HCT116 (cell line): ENCODE data around the gene FN3K. TPM values are rescaled to one million over a fixed set of nuclear protein-coding genes. Genes with fewer than 3 reads are reported as not detected.

Source experiments
- ATAC-seq: fragments of 200-7000 bp; cut with Tn5 transposase; 2 replicates; pipeline ENCODE4 v1.9.1; 2020; ENCODE audit warnings: mild to moderate bottlenecking, moderate library complexity
- Bru-seq: library from RNA; stranded (reverse); fragments of 400-500 nt; gene quantifications from one replicate; lab custom pipeline; 2021; lab: Mats Ljungman, UMichigan
- BruChase-seq, 2 experiments: library from RNA; stranded (reverse); fragments of 400-500 nt; gene quantifications; one replicate each; lab custom pipeline; 2021; lab: Mats Ljungman, UMichigan
- BruUV-seq: library from RNA; stranded (reverse); fragments of 400-500 nt; replicated peaks from 2 replicates; lab custom pipeline; 2021; lab: Mats Ljungman, UMichigan
- CTCF ChIA-PET: fragments of 300-600 bp; sonication (Branson Sonifier 250); formaldehyde crosslinking; loops from one replicate; lab custom pipeline; 2021; ENCODE audit warnings: antibody characterized with exemption; lab: Charles Lee
- POLR2A ChIA-PET: fragments of 300-600, 350-600 bp; sonication (Branson Sonifier 250); formaldehyde crosslinking; loops from one replicate; lab custom pipeline; 2021; ENCODE audit warnings: antibody characterized with exemption; lab: Charles Lee
- RAD21 ChIA-PET, 2 experiments: fragments of 300-600 bp; sonication (Branson Sonifier 250); formaldehyde crosslinking; loops; one replicate each; lab custom pipeline; 2023; ENCODE audit warnings: low total read pairs in 2 of 2; ENCODE audit not compliant: uncharacterized antibody in 2 of 2, unreplicated experiment in 2 of 2, low non-redundant PET in 1 of 2; lab: Charles Lee
- DNase-seq: peaks from one replicate; pipeline ENCODE4 v3.0.0-alpha.2; 2010; ENCODE audit warnings: low read depth, low spot score
- H2AFZ ChIP-seq: fragments of 200-600 bp; shearing (Covaris generic), sonication (generic); 2 replicates; pipeline ENCODE4 v1.6.1; 2017; ENCODE audit warnings: low read depth, mixed run types, mixed read lengths, antibody characterized with exemption, low read length; ENCODE audit not compliant: poor library complexity, severe bottlenecking
- H3K27ac ChIP-seq: 2 replicates; pipeline ENCODE4 v1.5.1; 2012; ENCODE audit warnings: low read depth, low read length
- H3K27me3 ChIP-seq: fragments of 200-600 bp; sonication (generic); 2 replicates; pipeline ENCODE4 v1.6.1; 2016; ENCODE audit warnings: mixed run types, low read length, mixed read lengths; ENCODE audit not compliant: insufficient read depth
- H3K36me3 ChIP-seq, 2 experiments: fragments of 200-500 bp in 1 of 2; fragments of 200-600 bp in 1 of 2; sonication (Bioruptor generic) in 1 of 2; sonication (generic) in 1 of 2; 2 replicates each; pipeline versions ENCODE4 v1.5.1 to v1.6.1; 2014 to 2016; ENCODE audit warnings: low read length in 2 of 2, inconsistent platforms in 1 of 2, mixed read lengths in 1 of 2, mixed run types in 1 of 2; ENCODE audit not compliant: insufficient read depth in 2 of 2, control insufficient read depth in 1 of 2
- H3K4me1 ChIP-seq, 2 experiments: fragments of 200-600 bp in 1 of 2; sonication (generic) in 1 of 2; 2 replicates each; pipeline versions ENCODE4 v1.5.1 to v1.6.1; 2012 to 2017; ENCODE audit warnings: low read length in 2 of 2, inconsistent platforms in 1 of 2, mild to moderate bottlenecking in 1 of 2, mixed read lengths in 1 of 2, mixed run types in 1 of 2, moderate library complexity in 1 of 2; ENCODE audit not compliant: insufficient read depth in 2 of 2, control insufficient read depth in 1 of 2
- H3K4me2 ChIP-seq: fragments of 200-600 bp; sonication (generic); 2 replicates; pipeline ENCODE4 v1.6.1; 2017; ENCODE audit warnings: mixed run types, low read length, mixed read lengths
- H3K4me3 ChIP-seq, 2 experiments: fragments of 200-600 bp in 1 of 2; sonication (generic) in 1 of 2; replicated peaks in 1 of 2; 2 replicates each; pipeline ENCODE4 v1.5.1; 2011 to 2016; ENCODE audit warnings: low read length in 2 of 2, control low read depth in 1 of 2, low read depth in 1 of 2, mild to moderate bottlenecking in 1 of 2, mixed read lengths in 1 of 2, mixed run types in 1 of 2
- H3K79me2 ChIP-seq: fragments of 200-600 bp; sonication (generic); 2 replicates; pipeline ENCODE4 v1.6.1; 2017; ENCODE audit warnings: mild to moderate bottlenecking, mixed run types, low read length, moderate library complexity, mixed read lengths; ENCODE audit not compliant: insufficient read depth
- H3K9ac ChIP-seq: fragments of 200-600 bp; sonication (generic); 2 replicates; pipeline ENCODE4 v1.6.1; 2016; ENCODE audit warnings: low read length, mixed read lengths
- H3K9me2 ChIP-seq: fragments of 200-600 bp; sonication (generic), shearing (Covaris generic); 2 replicates; pipeline ENCODE4 v1.6.1; 2017; ENCODE audit warnings: mixed run types, mild to moderate bottlenecking, moderate library complexity; ENCODE audit not compliant: insufficient read depth
- H3K9me3 ChIP-seq, 2 experiments: fragments of 200-500 bp in 1 of 2; fragments of 200-600 bp in 1 of 2; sonication (Bioruptor generic) in 1 of 2; sonication (generic) in 1 of 2; 2 replicates each; pipeline ENCODE4 v1.6.1; 2014 to 2017; ENCODE audit warnings: low read length in 2 of 2, mixed read lengths in 2 of 2, inconsistent platforms in 1 of 2, low read depth in 1 of 2, mild to moderate bottlenecking in 1 of 2, mixed run types in 1 of 2, moderate library complexity in 1 of 2; ENCODE audit not compliant: control insufficient read depth in 1 of 2, insufficient read depth in 1 of 2
- H4K20me1 ChIP-seq: fragments of 200-600 bp; sonication (generic), shearing (Covaris generic); 2 replicates; pipeline ENCODE4 v1.6.1; 2017; ENCODE audit warnings: mixed run types, mild to moderate bottlenecking, moderate library complexity; ENCODE audit not compliant: insufficient read depth
- POLR2AphosphoS5 ChIP-seq: IDR thresholded peaks from 2 replicates; pipeline ENCODE4 v1.6.1; 2011; ENCODE audit warnings: mild to moderate bottlenecking, low read depth, low read length, moderate library complexity
- ZFX ChIP-seq: fragments of 450-650 bp; IDR thresholded peaks from 2 replicates; pipeline ENCODE4 v1.6.1; 2017
- intact Hi-C: fragments of 100-400 bp; cut with micrococcal nuclease; formaldehyde crosslinking; loops from 2 replicates; pipeline ENCODE4 v1.10.0; 2022
- long read RNA-seq: library from polyadenylated mRNA; unstranded; transcript quantifications from one replicate; pipeline ENCODE4 v2.0.0, GENCODE V29; 2021; ENCODE audit not compliant: unreplicated experiment
- polyA plus RNA-seq: library from polyadenylated mRNA; unstranded; fragments of >200 nt; gene quantifications from 2 replicates; pipeline ENCODE4 v1.2.1, GENCODE V29; 2012; ENCODE audit warnings: missing spikeins
- total RNA-seq: library from RNA; stranded (reverse); gene quantifications from one replicate; pipeline ENCODE4 v1.2.1, GENCODE V29; 2021; ENCODE audit not compliant: unreplicated experiment
- TF ChIP-seq, protein P1 (sequence below), 3 experiments: fragments of 200-600 bp in 1 of 3; sonication (generic) in 1 of 3; IDR thresholded peaks in 2 of 3; conservative IDR thresholded peaks in 1 of 3; 2 replicates each; pipeline ENCODE4 v1.5.1; 2012 to 2017; ENCODE audit warnings: low read depth in 2 of 3, low read length in 2 of 3, antibody characterized with exemption in 1 of 3, borderline replicate concordance in 1 of 3, control low read depth in 1 of 3, mild to moderate bottlenecking in 1 of 3, mixed read lengths in 1 of 3, mixed run types in 1 of 3, moderate library complexity in 1 of 3; ENCODE audit not compliant: insufficient read depth in 1 of 3

Gene FN3K
- total RNA-seq (9.9 TPM), Bru-seq, nascent RNA (percentile 49 among the genes with signal in this experiment), BruChase-seq, experiment 1, labeled RNA remaining after a 6-hour chase (percentile 65 among the genes with signal in this experiment), BruChase-seq, experiment 2, labeled RNA remaining after a 2-hour chase (percentile 53 among the genes with signal in this experiment)
- 8.6 and 10.7 TPM in 2 replicates for polyA plus RNA-seq
- long read RNA-seq, partial matches to known transcripts = 0 of 2 reads
- long read RNA-seq, other reads (novel, unspliced or antisense) = 2 of 2 reads

DNA sequence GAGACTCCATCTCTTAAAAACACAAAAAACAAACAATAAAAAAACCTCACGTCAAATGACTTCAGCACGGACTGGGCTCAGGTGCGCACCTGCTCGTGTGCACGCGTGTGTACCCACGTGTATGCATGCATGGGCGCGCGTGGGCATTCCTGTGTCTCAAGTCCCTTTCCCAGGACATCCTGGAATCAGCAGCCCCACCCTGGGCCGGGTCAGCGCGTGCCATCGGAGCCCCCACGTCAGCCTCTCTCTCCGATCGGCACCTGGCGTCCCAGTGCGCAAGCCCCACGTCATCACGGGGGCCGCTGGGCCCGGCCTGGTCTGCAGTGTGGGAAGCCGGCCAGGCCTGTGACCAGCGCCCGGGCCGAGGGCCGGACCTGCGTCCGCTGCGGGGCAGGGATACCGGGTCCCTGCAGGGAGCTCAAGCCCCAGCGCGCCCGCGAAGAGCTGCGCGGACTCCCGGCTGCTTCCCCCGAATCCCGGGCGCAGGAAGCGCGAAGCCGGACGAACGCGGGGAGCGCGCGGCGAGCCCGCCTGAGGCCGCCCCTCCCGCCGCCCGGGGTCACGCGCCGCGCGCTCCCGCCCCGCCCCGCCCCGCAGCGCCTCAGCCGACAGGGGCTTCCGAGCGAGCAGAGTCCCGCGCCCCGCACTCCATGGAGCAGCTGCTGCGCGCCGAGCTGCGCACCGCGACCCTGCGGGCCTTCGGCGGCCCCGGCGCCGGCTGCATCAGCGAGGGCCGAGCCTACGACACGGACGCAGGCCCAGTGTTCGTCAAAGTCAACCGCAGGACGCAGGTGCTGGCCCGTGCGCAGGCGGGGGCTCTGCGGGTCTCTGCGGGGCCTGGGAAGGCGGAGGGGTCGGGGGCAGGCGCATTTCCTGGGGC lies at the start of gene FN3K:
FN3K (plus strand) TSS at position 629 of the 880 bp plus-strand sequence; CDS start at position 651, 22 bp downstream.
- peaks cover 0 to 7% of the 10 kb centered on the region in 2 experiments; a peak in 1 of 4 replicates for H3K4me1 ChIP-seq
- no TSS peak for BruUV-seq
- no peak within 1 kb of the TSS; the same call in 1 of the 2 replicates for H3K27ac ChIP-seq
- peak within 1 kb of the TSS; percentile 66 for H3K4me2 ChIP-seq
- ChIA-PET POLR2A (no interaction called here), RAD21 (no interaction called here), CTCF (no interaction called here)
- no peaks in the 10 kb centered on the region for H3K9me2 ChIP-seq
- no peaks in the 10 kb centered on the region for H4K20me1 ChIP-seq
- TF ChIP-seq ZFX (0 out of 2 replicates have a peak, but pooled peaks have one; percentile 9), POLR2AphosphoS5 (peak; percentile 27)
- TF ChIP-seq, protein P1, sequence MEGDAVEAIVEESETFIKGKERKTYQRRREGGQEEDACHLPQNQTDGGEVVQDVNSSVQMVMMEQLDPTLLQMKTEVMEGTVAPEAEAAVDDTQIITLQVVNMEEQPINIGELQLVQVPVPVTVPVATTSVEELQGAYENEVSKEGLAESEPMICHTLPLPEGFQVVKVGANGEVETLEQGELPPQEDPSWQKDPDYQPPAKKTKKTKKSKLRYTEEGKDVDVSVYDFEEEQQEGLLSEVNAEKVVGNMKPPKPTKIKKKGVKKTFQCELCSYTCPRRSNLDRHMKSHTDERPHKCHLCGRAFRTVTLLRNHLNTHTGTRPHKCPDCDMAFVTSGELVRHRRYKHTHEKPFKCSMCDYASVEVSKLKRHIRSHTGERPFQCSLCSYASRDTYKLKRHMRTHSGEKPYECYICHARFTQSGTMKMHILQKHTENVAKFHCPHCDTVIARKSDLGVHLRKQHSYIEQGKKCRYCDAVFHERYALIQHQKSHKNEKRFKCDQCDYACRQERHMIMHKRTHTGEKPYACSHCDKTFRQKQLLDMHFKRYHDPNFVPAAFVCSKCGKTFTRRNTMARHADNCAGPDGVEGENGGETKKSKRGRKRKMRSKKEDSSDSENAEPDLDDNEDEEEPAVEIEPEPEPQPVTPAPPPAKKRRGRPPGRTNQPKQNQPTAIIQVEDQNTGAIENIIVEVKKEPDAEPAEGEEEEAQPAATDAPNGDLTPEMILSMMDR (IDR thresholded peaks at IDR 0.05 in 2 of 3, conservative IDR thresholded peaks at IDR 0.05 in 1 of 3; ENCODE audit: borderline replicate concordance in 1 of 3, insufficient read depth in 1 of 3, low read depth in 2 of 3, low read length in 2 of 3) = no peak
- intact Hi-C loops = no loop called here
- no peaks in the 10 kb centered on the region for H3K27me3 ChIP-seq
- H2AFZ ChIP-seq = no peak within 1 kb of the TSS
- peaks cover 13 to 16% of the 10 kb centered on the region in 2 experiments; a peak in 3 of 4 replicates for H3K9me3 ChIP-seq
- ATAC-seq (peak; percentile 75), DNase-seq (no peak)
- H3K36me3 ChIP-seq = peaks cover 5 to 19% of the 10 kb centered on the region in 2 experiments; a peak in 2 of 4 replicates
- H3K4me3 ChIP-seq = peak within 1 kb of the TSS; percentile 32 to 46
- no peaks in the 10 kb centered on the region for H3K79me2 ChIP-seq
- H3K9ac ChIP-seq = peak within 1 kb of the TSS; percentile 38
